ENCODE data around the gene TIGD1. TPM values are rescaled to one million over a fixed set of nuclear protein-coding genes. Genes with fewer than 3 reads are reported as not detected.

Gene TIGD1
- total and polyA plus RNA-seq, 10 donors = 4.4 to 13.5 (median 8.4) TPM

GRCh38 chr2:232580648-232580981 is 30.3 kb upstream of the TIGD1 start:
- no peak overlapping the region for H3K27ac ChIP-seq
- intact Hi-C loops (cut with DNase I; ENCODE audit: low total_unique reads) = no loop called here
- H3K36me3 ChIP-seq = peaks cover 0 to 88% (median 27%) of the 10 kb centered on the region in 6 donors
- no peak overlapping the region for H3K4me3 ChIP-seq
- no peaks in the 10 kb centered on the region for H3K4me1 ChIP-seq
- H3K27me3 ChIP-seq (replicated peaks in 1 of 7) = no peaks in the 10 kb centered on the region
- 84 to 96% (median 90%) methylated on average over 6 of the region's 6 CpGs for WGBS, 5 donors
- H3K9me3 ChIP-seq = peaks cover 0 to 5% (median 0%) of the 10 kb centered on the region in 8 donors
- TF ChIP-seq, protein P1, sequence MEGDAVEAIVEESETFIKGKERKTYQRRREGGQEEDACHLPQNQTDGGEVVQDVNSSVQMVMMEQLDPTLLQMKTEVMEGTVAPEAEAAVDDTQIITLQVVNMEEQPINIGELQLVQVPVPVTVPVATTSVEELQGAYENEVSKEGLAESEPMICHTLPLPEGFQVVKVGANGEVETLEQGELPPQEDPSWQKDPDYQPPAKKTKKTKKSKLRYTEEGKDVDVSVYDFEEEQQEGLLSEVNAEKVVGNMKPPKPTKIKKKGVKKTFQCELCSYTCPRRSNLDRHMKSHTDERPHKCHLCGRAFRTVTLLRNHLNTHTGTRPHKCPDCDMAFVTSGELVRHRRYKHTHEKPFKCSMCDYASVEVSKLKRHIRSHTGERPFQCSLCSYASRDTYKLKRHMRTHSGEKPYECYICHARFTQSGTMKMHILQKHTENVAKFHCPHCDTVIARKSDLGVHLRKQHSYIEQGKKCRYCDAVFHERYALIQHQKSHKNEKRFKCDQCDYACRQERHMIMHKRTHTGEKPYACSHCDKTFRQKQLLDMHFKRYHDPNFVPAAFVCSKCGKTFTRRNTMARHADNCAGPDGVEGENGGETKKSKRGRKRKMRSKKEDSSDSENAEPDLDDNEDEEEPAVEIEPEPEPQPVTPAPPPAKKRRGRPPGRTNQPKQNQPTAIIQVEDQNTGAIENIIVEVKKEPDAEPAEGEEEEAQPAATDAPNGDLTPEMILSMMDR (IDR thresholded peaks at IDR 0.05 in 8 of 11, conservative IDR thresholded peaks at IDR 0.05 in 3 of 11) = no peak
- TF ChIP-seq POLR2A (IDR thresholded peaks at IDR 0.05) (no peak), POLR2AphosphoS5 (IDR thresholded peaks at IDR 0.05) (no peak)
- DNase-seq = no peak

- intact Hi-C loops (cut with DNase I; ENCODE audit: low total_unique reads) = no loop called here
- Histone ChIP-seq H3K4me3 (no peak overlapping the region), H3K27me3 (replicated peaks in 1 of 7) (no peaks in the 10 kb centered on the region), H3K4me1 (no peaks in the 10 kb centered on the region), H3K27ac (no peak overlapping the region), H3K36me3 (peaks cover 0 to 95% (median 39%) of the 10 kb centered on the region in 6 donors), H3K9me3 (no peaks in the 10 kb centered on the region)
- no peak for DNase-seq
- TF ChIP-seq POLR2AphosphoS5 (IDR thresholded peaks at IDR 0.05) (no peak), POLR2A (IDR thresholded peaks at IDR 0.05) (no peak)
- TF ChIP-seq, protein P1 (IDR thresholded peaks at IDR 0.05 in 8 of 11, conservative IDR thresholded peaks at IDR 0.05 in 3 of 11) = no peak
- WGBS, 5 donors = 93 to 98% (median 96%) methylated on average over 2 of the region's 2 CpGs
Measured at GRCh38 chr2:232578626-232579025, 28.3 kb upstream of the TIGD1 start.

- Histone ChIP-seq H3K4me3 (no peak overlapping the region), H3K9me3 (no peaks in the 10 kb centered on the region), H3K36me3 (peaks cover 0 to 95% (median 41%) of the 10 kb centered on the region in 6 donors), H3K4me1 (no peaks in the 10 kb centered on the region), H3K27me3 (replicated peaks in 1 of 7) (no peaks in the 10 kb centered on the region), H3K27ac (no peak overlapping the region)
- WGBS, 5 donors = 87 to 100% (median 93%) methylated on average over 2 of the region's 2 CpGs
- intact Hi-C loops (cut with DNase I; ENCODE audit: low total_unique reads) = no loop called here
- TF ChIP-seq POLR2AphosphoS5 (IDR thresholded peaks at IDR 0.05) (no peak), POLR2A (IDR thresholded peaks at IDR 0.05) (no peak)
- TF ChIP-seq, protein P1 (IDR thresholded peaks at IDR 0.05 in 8 of 11, conservative IDR thresholded peaks at IDR 0.05 in 3 of 11) = no peak
- no peak for DNase-seq
Measured at GRCh38 chr2:232577841-232578240, 27.5 kb upstream of the TIGD1 start.

GRCh38 chr2:232576995-232577394 is 26.6 kb upstream of the TIGD1 start:
- H3K4me3 ChIP-seq = no peak overlapping the region
- 72 to 98% (median 92%) methylated on average over 2 of the region's 2 CpGs for WGBS, 5 donors
- H3K27me3 ChIP-seq (replicated peaks in 1 of 7) = no peaks in the 10 kb centered on the region
- TF ChIP-seq POLR2A (IDR thresholded peaks at IDR 0.05) (no peak), POLR2AphosphoS5 (IDR thresholded peaks at IDR 0.05) (no peak)
- TF ChIP-seq, protein P1 (IDR thresholded peaks at IDR 0.05 in 8 of 11, conservative IDR thresholded peaks at IDR 0.05 in 3 of 11) = no peak
- H3K36me3 ChIP-seq = peaks cover 0 to 95% (median 42%) of the 10 kb centered on the region in 6 donors
- intact Hi-C loops (cut with DNase I; ENCODE audit: low total_unique reads) = no loop called here
- no peak for DNase-seq
- H3K4me1 ChIP-seq = no peaks in the 10 kb centered on the region
- H3K9me3 ChIP-seq = no peaks in the 10 kb centered on the region
- no peak overlapping the region for H3K27ac ChIP-seq

All from spleen (tissue), 11 donors.